Measurements from ENCODE around the gene P2RY8.

P2RY8 gene

DNA sequence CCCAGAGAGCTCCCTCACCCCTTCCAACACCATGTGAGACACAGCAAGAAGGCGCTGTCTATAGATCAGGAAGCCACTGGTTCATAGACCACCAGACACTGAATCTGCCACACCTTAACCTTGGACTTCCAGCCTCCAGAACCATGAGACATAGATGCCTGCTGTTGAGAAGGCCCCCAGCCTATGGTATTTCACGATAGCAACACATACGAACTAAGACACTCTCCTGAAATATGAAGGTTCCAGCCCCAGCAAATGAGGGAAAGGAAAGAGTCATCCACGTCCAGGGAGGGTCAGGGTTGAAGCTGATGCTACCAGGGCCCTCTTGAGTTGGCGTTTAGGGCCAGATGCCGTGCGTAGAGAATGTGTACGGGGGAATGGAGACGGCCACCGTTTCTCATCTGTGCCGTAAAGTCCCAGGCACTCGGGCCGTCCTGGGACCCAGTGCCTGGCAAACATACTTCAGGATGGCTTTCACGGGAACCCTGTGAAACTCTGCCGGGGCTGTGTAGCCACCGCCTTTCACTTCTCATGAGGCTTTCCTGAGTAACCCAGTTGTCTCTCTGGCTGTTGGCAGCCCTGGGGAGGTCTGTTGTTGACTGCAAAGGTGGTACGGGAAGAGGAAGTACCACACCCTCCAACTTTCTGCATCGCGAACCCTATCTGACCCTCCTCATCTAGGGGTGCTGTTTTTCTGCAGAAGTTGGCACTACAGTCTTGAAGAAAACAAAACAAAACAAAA, 17.7 kb upstream of the P2RY8 start:
- ChIA-PET CTCF (no interaction called here), POLR2A (no interaction called here)
- no peak overlapping the region for H3K27ac ChIP-seq (ENCODE audit: extremely low read depth, low read depth, low read length)
- H3K4me3 ChIP-seq (ENCODE audit: low read depth, low read length) = no peak overlapping the region
- no peaks in the 10 kb centered on the region for H3K36me3 ChIP-seq (ENCODE audit: control insufficient read depth in 2 of 2, insufficient read depth in 1 of 2, low read length in 2 of 2)
- TF ChIP-seq ZNF776 (tag by site-specific recombination; IDR thresholded peaks at IDR 0.05; ENCODE audit: borderline replicate concordance) (no peak), ZNF670 (tag by site-specific recombination; IDR thresholded peaks at IDR 0.05; ENCODE audit: low read depth) (no peak), ZNF596 (tag by site-specific recombination; IDR thresholded peaks at IDR 0.05) (no peak), ZFP37 (tag by site-specific recombination; IDR thresholded peaks at IDR 0.05) (no peak), BCL11A (tag by site-specific recombination; IDR thresholded peaks at IDR 0.05; ENCODE audit: low read depth) (no peak), ZNF184 (tag by site-specific recombination; IDR thresholded peaks at IDR 0.05) (no peak), ZNF266 (tag by site-specific recombination; IDR thresholded peaks at IDR 0.05; ENCODE audit: low read depth) (no peak), GFI1B (tag by site-specific recombination; IDR thresholded peaks at IDR 0.05) (no peak)
- TF ChIP-seq, protein P1, sequence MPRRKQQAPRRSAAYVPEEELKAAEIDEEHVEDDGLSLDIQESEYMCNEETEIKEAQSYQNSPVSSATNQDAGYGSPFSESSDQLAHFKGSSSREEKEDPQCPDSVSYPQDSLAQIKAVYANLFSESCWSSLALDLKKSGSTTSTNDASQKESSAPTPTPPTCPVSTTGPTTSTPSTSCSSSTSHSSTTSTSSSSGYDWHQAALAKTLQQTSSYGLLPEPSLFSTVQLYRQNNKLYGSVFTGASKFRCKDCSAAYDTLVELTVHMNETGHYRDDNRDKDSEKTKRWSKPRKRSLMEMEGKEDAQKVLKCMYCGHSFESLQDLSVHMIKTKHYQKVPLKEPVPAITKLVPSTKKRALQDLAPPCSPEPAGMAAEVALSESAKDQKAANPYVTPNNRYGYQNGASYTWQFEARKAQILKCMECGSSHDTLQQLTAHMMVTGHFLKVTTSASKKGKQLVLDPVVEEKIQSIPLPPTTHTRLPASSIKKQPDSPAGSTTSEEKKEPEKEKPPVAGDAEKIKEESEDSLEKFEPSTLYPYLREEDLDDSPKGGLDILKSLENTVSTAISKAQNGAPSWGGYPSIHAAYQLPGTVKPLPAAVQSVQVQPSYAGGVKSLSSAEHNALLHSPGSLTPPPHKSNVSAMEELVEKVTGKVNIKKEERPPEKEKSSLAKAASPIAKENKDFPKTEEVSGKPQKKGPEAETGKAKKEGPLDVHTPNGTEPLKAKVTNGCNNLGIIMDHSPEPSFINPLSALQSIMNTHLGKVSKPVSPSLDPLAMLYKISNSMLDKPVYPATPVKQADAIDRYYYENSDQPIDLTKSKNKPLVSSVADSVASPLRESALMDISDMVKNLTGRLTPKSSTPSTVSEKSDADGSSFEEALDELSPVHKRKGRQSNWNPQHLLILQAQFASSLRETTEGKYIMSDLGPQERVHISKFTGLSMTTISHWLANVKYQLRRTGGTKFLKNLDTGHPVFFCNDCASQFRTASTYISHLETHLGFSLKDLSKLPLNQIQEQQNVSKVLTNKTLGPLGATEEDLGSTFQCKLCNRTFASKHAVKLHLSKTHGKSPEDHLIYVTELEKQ (tag by site-specific recombination; IDR thresholded peaks at IDR 0.05; ENCODE audit: borderline replicate concordance) = no peak
- no peaks in the 10 kb centered on the region for H3K4me1 ChIP-seq (ENCODE audit: control insufficient read depth, insufficient read depth, low read length)
- no peaks in the 10 kb centered on the region for H3K9me3 ChIP-seq (ENCODE audit: control insufficient read depth, insufficient read depth, low read depth, low read length)

GRCh38 chrX:1551959-1552546, 15.1 kb upstream of the P2RY8 start:
- no peak overlapping the region for H3K27ac ChIP-seq (ENCODE audit: extremely low read depth, low read depth, low read length)
- ChIA-PET POLR2A (no interaction called here), CTCF (no interaction called here)

DNA sequence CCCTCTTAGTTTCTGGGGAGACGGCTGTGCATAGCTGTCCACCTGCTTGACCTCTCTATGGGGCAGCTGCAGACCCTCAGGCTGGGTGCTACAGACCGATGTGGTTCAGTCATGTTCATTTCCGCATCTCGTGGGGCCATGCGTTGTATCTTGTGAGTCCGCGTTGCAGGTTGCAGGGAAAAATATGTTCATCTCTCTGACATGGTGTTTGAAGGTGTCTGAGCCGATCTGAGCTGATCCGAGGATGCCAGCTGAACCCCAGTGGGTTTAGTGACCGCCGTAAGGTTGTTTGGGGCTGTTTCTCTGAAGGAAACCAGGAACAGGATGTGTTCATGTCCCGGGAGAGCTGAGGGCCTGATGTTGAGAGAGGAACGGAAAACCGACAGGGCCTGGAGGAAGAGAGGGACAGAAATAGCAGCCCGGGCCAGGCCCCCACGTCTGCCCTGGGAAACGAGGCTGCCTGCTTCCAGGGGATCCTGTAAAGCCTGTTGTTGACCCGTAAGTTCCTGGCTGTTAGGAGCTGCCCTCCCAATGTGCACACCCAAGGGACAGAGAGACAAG, 9.8 kb upstream of the P2RY8 start:
- TF ChIP-seq, protein P2, sequence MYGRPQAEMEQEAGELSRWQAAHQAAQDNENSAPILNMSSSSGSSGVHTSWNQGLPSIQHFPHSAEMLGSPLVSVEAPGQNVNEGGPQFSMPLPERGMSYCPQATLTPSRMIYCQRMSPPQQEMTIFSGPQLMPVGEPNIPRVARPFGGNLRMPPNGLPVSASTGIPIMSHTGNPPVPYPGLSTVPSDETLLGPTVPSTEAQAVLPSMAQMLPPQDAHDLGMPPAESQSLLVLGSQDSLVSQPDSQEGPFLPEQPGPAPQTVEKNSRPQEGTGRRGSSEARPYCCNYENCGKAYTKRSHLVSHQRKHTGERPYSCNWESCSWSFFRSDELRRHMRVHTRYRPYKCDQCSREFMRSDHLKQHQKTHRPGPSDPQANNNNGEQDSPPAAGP (tag by site-specific recombination; IDR thresholded peaks at IDR 0.05) = no peak
- no peak for TF ChIP-seq ZSCAN18 (tag by site-specific recombination; IDR thresholded peaks at IDR 0.05)
- TF ChIP-seq, protein P3, sequence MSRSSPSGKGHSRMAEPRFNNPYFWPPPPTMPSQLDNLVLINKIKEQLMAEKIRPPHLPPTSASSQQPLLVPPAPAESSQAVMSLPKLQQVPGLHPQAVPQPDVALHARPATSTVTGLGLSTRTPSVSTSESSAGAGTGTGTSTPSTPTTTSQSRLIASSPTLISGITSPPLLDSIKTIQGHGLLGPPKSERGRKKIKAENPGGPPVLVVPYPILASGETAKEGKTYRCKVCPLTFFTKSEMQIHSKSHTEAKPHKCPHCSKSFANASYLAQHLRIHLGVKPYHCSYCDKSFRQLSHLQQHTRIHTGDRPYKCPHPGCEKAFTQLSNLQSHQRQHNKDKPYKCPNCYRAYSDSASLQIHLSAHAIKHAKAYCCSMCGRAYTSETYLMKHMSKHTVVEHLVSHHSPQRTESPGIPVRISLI (tag by site-specific recombination; IDR thresholded peaks at IDR 0.05) = no peak
- no peak for TF ChIP-seq ZNF26 (tag by site-specific recombination; IDR thresholded peaks at IDR 0.05)
- no peak for TF ChIP-seq TRIM28 (IDR thresholded peaks at IDR 0.05; ENCODE audit: borderline replicate concordance, low read length)
- ChIA-PET CTCF (no interaction called here), POLR2A (no interaction called here)
- Histone ChIP-seq H3K4me1 (ENCODE audit: control insufficient read depth, insufficient read depth, low read length) (no peaks in the 10 kb centered on the region), H3K27ac (ENCODE audit: extremely low read depth, low read depth, low read length) (no peak overlapping the region), H3K9me3 (ENCODE audit: control insufficient read depth, insufficient read depth, low read depth, low read length) (no peaks in the 10 kb centered on the region), H3K36me3 (ENCODE audit: control insufficient read depth in 2 of 2, insufficient read depth in 1 of 2, low read length in 2 of 2) (no peaks in the 10 kb centered on the region), H3K4me3 (ENCODE audit: low read depth, low read length) (no peak overlapping the region)

More at GRCh38 chrX:1551959-1552546, 15.1 kb upstream of the P2RY8 start:
- TF ChIP-seq ZNF366 (tag by site-specific recombination; conservative IDR thresholded peaks at IDR 0.05) (peak; percentile 90), PRDM1 (tag by site-specific recombination; IDR thresholded peaks at IDR 0.05) (peak; percentile 60; the same call in 1 of the 2 replicates), PATZ1 (tag by site-specific recombination; IDR thresholded peaks at IDR 0.05) (no peak), ZNF404 (tag by site-specific recombination; IDR thresholded peaks at IDR 0.05) (no peak), GLI2 (tag by site-specific recombination; IDR thresholded peaks at IDR 0.05; ENCODE audit: borderline replicate concordance, low read depth) (no peak)
- H3K4me3 ChIP-seq (ENCODE audit: low read depth, low read length) = no peak overlapping the region
- H3K36me3 ChIP-seq (ENCODE audit: control insufficient read depth in 2 of 2, insufficient read depth in 1 of 2, low read length in 2 of 2) = no peaks in the 10 kb centered on the region
- no peaks in the 10 kb centered on the region for H3K4me1 ChIP-seq (ENCODE audit: control insufficient read depth, insufficient read depth, low read length)
- H3K9me3 ChIP-seq (ENCODE audit: control insufficient read depth, insufficient read depth, low read depth, low read length) = no peaks in the 10 kb centered on the region

Measured in HEK293 (cell line).